NCI-H2227 (cell line): ENCODE measurements around the gene N4BP2L1.
"Not testable (repeated sequence)": the region's sequence is repeated elsewhere in the genome, so short reads cannot be mapped to it uniquely, and the experiment has no call there.

Experiments used
- DNase-seq: peaks from one replicate; lab custom pipeline; 2025; ENCODE audit not compliant: unreplicated experiment; lab: John Stamatoyannopoulos, UW

N4BP2L1 gene

GRCh38 chr13:32391101-32391619, 36.8 kb downstream of the N4BP2L1 start:
- no peak for DNase-seq

GRCh38 chr13:32390484-32390883, 37.4 kb downstream of the N4BP2L1 start:
- no peak for DNase-seq

GRCh38 chr13:32390048-32390447, 37.9 kb downstream of the N4BP2L1 start:
- DNase-seq: no peak

GRCh38 chr13:32385410-32385809, 42.5 kb downstream of the N4BP2L1 start:
- no peak for DNase-seq

- no peak for DNase-seq
These were observed 43.2 kb downstream of the N4BP2L1 start for GRCh38 chr13:32384702-32385101.

- no peak for DNase-seq
These were observed 43.9 kb downstream of the N4BP2L1 start for GRCh38 chr13:32383836-32384618.

- DNase-seq: peak; percentile 20
These were observed 46.4 kb downstream of the N4BP2L1 start for GRCh38 chr13:32381539-32381938.

- DNase-seq: no peak
These were observed 49.9 kb downstream of the N4BP2L1 start for GRCh38 chr13:32378012-32378411.

GRCh38 chr13:32376642-32377415, 51.1 kb downstream of the N4BP2L1 start:
- DNase-seq: no peak

GRCh38 chr13:32370805-32371204, 57.1 kb downstream of the N4BP2L1 start:
- DNase-seq: no peak

GRCh38 chr13:32362574-32362973, 65.4 kb downstream of the N4BP2L1 start:
- DNase-seq: no peak

- DNase-seq: not testable (repeated sequence)
These were observed 72.0 kb downstream of the N4BP2L1 start for GRCh38 chr13:32355935-32356334.

GRCh38 chr13:32354040-32354439, 73.9 kb downstream of the N4BP2L1 start:
- no peak for DNase-seq

GRCh38 chr13:32350839-32351441, 77.0 kb downstream of the N4BP2L1 start:
- DNase-seq: not testable (repeated sequence)
